NT2/D1 (cell line): ENCODE results near the gene IKZF3.

Experiments
- SUZ12 ChIP-seq: IDR thresholded peaks from 2 replicates; pipeline ENCODE4 v1.6.1; 2011; ENCODE audit not compliant: insufficient read length, insufficient read depth; ENCODE audit errors: extremely low read depth
- YY1 ChIP-seq: IDR thresholded peaks from 2 replicates; pipeline ENCODE4 v1.6.1; 2011; ENCODE audit not compliant: insufficient read length, insufficient read depth
- ZNF274 ChIP-seq: IDR thresholded peaks from 2 replicates; pipeline ENCODE4 v1.6.1; 2011; ENCODE audit warnings: mild to moderate bottlenecking, low read depth, low read length

GRCh38 chr17:39838057-39838456, 26.1 kb downstream of the IKZF3 start:
- TF ChIP-seq ZNF274 (no peak), YY1 (no peak), SUZ12 (no peak)
